Keratinocyte (primary cell): ENCODE results near the gene CALY.

Experiments used
- EZH2 ChIP-seq: IDR thresholded peaks from one replicate; pipeline ENCODE4 v1.6.1; 2012; ENCODE audit warnings: inconsistent platforms, mild to moderate bottlenecking, low read length, moderate library complexity
- TF ChIP-seq, protein P1 (sequence below), 3 experiments: IDR thresholded peaks in 1 of 3; conservative IDR thresholded peaks in 1 of 3; optimal IDR thresholded peaks in 1 of 3; 2 replicates in 2 of 3; 3 replicates in 1 of 3; pipeline versions ENCODE3 to v1.5.1; 2011; ENCODE audit warnings: low read length in 3 of 3, mild to moderate bottlenecking in 3 of 3, moderate library complexity in 2 of 3, control low read depth in 1 of 3, inconsistent platforms in 1 of 3; ENCODE audit not compliant: insufficient read depth in 2 of 3; ENCODE audit errors: extremely low read depth in 1 of 3

DNA sequence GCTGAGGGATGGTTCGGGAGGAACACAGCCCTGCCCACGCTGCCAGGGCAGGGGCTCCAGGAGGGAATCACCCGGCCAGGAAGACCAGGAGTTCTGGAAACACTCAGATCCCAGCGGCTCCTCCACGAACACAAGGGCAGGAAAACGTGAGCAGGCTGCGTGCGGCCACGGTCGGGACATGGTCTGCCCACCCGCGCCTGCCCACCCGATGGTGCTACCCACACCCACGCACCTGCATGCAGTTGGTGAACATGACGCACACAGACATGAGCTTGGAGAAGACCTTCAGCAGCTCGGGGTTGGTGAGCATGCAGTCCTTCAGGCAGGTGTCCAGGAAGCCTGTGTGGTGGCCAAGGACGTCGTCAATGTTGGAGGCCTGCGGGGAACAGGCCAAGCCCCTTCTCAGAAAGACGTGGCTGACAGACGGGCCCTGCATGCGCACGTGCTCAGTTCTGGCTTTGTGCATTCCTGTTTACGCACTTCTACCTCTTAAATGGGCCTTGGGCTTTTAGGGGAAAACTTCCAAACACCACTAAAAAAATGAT, 53.8 kb downstream of the CALY start:
- TF ChIP-seq, protein P1, sequence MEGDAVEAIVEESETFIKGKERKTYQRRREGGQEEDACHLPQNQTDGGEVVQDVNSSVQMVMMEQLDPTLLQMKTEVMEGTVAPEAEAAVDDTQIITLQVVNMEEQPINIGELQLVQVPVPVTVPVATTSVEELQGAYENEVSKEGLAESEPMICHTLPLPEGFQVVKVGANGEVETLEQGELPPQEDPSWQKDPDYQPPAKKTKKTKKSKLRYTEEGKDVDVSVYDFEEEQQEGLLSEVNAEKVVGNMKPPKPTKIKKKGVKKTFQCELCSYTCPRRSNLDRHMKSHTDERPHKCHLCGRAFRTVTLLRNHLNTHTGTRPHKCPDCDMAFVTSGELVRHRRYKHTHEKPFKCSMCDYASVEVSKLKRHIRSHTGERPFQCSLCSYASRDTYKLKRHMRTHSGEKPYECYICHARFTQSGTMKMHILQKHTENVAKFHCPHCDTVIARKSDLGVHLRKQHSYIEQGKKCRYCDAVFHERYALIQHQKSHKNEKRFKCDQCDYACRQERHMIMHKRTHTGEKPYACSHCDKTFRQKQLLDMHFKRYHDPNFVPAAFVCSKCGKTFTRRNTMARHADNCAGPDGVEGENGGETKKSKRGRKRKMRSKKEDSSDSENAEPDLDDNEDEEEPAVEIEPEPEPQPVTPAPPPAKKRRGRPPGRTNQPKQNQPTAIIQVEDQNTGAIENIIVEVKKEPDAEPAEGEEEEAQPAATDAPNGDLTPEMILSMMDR (optimal IDR thresholded peaks at IDR 0.05 in 1 of 3, IDR thresholded peaks at IDR 0.05 in 1 of 3, conservative IDR thresholded peaks at IDR 0.05 in 1 of 3; ENCODE audit: extremely low read depth in 1 of 3, insufficient read depth in 2 of 3, low read length in 3 of 3): no peak
- no peak for TF ChIP-seq EZH2
